ENCODE measurements around the gene C20orf204.
A peak's percentile ranks its signal among the peaks of the same experiment; 100 is the strongest.

Gene C20orf204

GRCh38 chr20:64042054-64042781 is 6.2 kb downstream of the C20orf204 start:
- DNase-seq (ENCODE audit: low read depth, low spot score) = no peak

- DNase-seq (ENCODE audit: low read depth, low spot score) = no peak
Observed at GRCh38 chr20:64043768-64044167, 7.8 kb downstream of the C20orf204 start.

GRCh38 chr20:64044484-64045247 is 8.7 kb downstream of the C20orf204 start:
- no peak for DNase-seq (ENCODE audit: low read depth, low spot score)

- no peak for DNase-seq (ENCODE audit: low read depth, low spot score)
Observed at GRCh38 chr20:64045346-64046011, 9.5 kb downstream of the C20orf204 start.

- DNase-seq (ENCODE audit: low read depth, low spot score) = no peak
Observed at GRCh38 chr20:64047046-64047389, 11.0 kb downstream of the C20orf204 start.

- peak; percentile 43 for DNase-seq (ENCODE audit: low read depth, low spot score)
Observed at GRCh38 chr20:64047968-64048401, 12.0 kb downstream of the C20orf204 start.

GRCh38 chr20:64048402-64049044 is 12.5 kb downstream of the C20orf204 start:
- DNase-seq (ENCODE audit: low read depth, low spot score) = no peak

- DNase-seq (ENCODE audit: low read depth, low spot score) = no peak
Observed at GRCh38 chr20:64049060-64049877, 13.3 kb downstream of the C20orf204 start, which contains the start of gene SOX18. SOX18 (minus strand) TSS chr20:64049639; CDS start chr20:64049516, 123 bp downstream.

GRCh38 chr20:64049878-64050260 is 13.9 kb downstream of the C20orf204 start:
- no peak for DNase-seq (ENCODE audit: low read depth, low spot score)

- no peak for DNase-seq (ENCODE audit: low read depth, low spot score)
Observed at GRCh38 chr20:64050261-64051032, 14.5 kb downstream of the C20orf204 start.

GRCh38 chr20:64051033-64051452 is 15.1 kb downstream of the C20orf204 start:
- DNase-seq (ENCODE audit: low read depth, low spot score) = no peak

- DNase-seq (ENCODE audit: low read depth, low spot score) = no peak
Observed at GRCh38 chr20:64051561-64052325, 15.8 kb downstream of the C20orf204 start.

- no peak for DNase-seq (ENCODE audit: low read depth, low spot score)
Observed at GRCh38 chr20:64052326-64052722, 16.3 kb downstream of the C20orf204 start.

- no peak for DNase-seq (ENCODE audit: low read depth, low spot score)
Observed at GRCh38 chr20:64052987-64053840, 17.2 kb downstream of the C20orf204 start.

- peak; percentile 86 for DNase-seq (ENCODE audit: low read depth, low spot score)
Observed at GRCh38 chr20:64053841-64054661, 18.1 kb downstream of the C20orf204 start.

GRCh38 chr20:64055396-64055892 is 19.5 kb downstream of the C20orf204 start:
- DNase-seq (ENCODE audit: low read depth, low spot score) = no peak

- DNase-seq (ENCODE audit: low read depth, low spot score) = peak; percentile 83
Observed at GRCh38 chr20:64055893-64056638, 20.1 kb downstream of the C20orf204 start.
